ENCODE data around the gene NRM.
"Not testable (repeated sequence)": the region's sequence is repeated elsewhere in the genome, so short reads cannot be mapped to it uniquely, and the experiment has no call there.

Gene NRM

DNA sequence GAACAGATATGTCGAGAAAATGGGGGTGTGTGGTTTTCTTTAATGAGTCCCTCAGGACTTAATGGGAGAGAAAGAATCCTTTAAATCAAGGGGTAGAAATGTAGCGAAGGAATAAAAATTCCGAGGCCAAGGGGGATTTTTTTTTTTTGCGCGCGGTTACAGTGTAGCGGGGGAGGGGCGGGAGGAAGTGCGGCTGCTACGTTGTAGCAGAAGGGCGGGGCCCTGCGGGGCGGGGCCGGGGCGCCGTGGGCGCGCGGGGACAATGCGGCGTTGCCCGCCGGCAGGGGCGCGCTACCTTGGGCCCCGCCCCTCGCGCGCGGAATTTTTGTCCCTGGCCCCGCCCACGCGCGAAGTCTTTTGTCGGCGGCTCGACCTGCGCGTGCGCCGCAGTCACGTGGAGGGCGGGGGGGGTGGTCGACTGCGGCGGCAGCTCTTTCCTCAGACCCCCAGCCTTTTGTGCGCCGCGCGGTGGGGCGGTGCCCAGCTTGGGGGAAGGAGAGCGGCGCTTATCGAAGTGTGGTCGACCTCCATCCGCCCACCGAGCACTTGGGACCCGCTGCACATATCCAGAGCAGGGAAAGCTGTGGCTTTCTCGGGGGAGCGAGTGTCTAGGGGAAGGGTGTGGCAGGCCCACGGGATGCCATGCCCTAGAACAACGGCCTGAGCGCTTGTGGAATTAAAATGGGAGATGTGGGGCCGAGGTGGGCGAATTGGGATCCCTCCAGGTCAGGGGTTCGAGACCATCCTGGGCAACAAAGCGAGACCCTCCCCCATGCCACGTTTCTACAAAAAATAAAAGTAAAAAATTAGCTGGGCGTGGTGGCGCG, 30.6 kb upstream of the NRM start:
- Histone ChIP-seq H3K36me3 (peaks cover 49% of the 10 kb centered on the region), H3K4me1 (peaks cover 59% of the 10 kb centered on the region), H3K4me3 (peak overlapping the region; percentile 94), H3K9me3 (no peaks in the 10 kb centered on the region), H3K27me3 (no peaks in the 10 kb centered on the region), H4K20me1 (peaks cover 51% of the 10 kb centered on the region), H3K4me2 (peak overlapping the region; percentile 89), H3K27ac (peak overlapping the region; percentile 98), H3K9ac (peak overlapping the region; percentile 100)
- TF ChIP-seq Cebpa-rat (IDR thresholded peaks at IDR 0.05), result no peak

DNA sequence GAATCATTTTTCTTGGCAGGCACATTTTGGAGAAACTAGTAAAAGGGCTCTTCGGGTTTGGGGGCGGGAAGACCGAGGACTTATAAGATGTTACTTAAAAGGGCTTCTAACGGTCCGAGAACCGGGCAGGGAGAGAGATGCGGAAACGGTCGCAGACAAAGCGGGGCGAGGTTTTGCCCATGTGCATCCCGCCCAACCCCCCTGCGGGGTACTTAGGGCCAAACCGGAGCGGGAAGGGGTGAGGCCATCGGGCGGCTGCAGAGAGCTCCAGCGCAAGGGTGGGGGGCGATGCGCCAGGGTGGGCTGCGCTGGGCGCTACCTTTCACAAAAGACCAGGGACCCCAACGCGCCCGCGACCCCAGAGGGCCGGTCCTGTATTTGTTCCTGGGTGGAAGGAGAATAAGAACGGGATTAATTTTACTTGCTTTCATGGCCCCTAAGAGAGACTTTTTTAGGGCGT, 30.0 kb upstream of the NRM start:
- H3K9me3 ChIP-seq, result no peaks in the 10 kb centered on the region
- H3K4me2 ChIP-seq, result peak overlapping the region; percentile 21; the same call in 1 of the 2 replicates
- H4K20me1 ChIP-seq, result peaks cover 45% of the 10 kb centered on the region
- H3K36me3 ChIP-seq, result peaks cover 44% of the 10 kb centered on the region
- H3K27me3 ChIP-seq, result no peaks in the 10 kb centered on the region
- H3K27ac ChIP-seq, result peak overlapping the region; percentile 98
- H3K4me1 ChIP-seq, result peaks cover 62% of the 10 kb centered on the region
- peak overlapping the region; percentile 100 for H3K9ac ChIP-seq
- no peak for TF ChIP-seq Cebpa-rat (IDR thresholded peaks at IDR 0.05)
- peak overlapping the region; percentile 94 for H3K4me3 ChIP-seq

DNA sequence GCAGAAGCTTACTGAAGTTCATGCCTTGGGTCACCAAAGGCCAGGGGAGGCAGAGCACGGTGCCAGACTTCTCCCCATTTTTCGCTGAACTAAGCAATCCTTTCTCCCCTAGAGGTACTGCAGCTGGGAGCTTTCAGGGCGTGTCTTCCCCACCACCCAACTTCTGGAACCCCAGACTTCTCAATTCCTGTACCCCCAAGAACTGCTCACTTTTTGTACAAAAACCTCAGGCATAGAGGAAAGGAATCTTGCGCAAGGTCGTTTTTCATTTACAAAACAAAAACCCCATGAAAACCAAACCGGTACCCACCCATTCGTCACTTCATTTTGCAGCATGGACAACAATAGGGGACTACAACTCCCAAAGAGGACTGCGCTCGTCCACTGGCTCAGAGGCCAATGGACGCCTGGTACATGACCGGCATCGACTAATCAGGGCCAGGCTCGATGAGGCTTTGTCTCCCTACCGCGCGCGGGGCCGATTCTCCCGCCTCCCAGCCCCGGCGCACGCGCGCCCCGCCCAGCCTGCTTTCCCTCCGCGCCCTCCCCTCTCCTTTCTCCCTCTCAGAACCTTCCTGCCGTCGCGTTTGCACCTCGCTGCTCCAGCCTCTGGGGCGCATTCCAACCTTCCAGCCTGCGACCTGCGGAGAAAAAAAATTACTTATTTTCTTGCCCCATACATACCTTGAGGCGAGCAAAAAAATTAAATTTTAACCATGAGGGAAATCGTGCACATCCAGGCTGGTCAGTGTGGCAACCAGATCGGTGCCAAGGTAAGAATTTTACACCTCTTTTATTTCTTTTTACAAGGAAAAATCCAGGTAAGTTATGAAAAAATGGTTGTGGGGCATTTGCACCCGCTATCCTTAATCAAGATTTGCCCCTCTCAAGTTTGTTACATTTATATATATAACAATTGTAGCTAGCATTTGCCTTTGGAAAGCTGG, 29.3 kb upstream of the NRM start, which contains the start of gene TUBB:
Gene TUBB, plus strand, starts transcription at position 562 of the 947 bp plus-strand sequence. Its CDS starts 155 bp downstream, at position 717.
- peaks cover 62% of the 10 kb centered on the region for H3K4me1 ChIP-seq
- H3K4me3 ChIP-seq, result peak within 1 kb of the TSS; percentile 94
- peak; percentile 78 for TF ChIP-seq Cebpa-rat (IDR thresholded peaks at IDR 0.05)
- H3K9ac ChIP-seq, result peak within 1 kb of the TSS; percentile 100
- no peaks in the 10 kb centered on the region for H3K9me3 ChIP-seq
- peaks cover 40% of the 10 kb centered on the region for H3K36me3 ChIP-seq
- H3K27me3 ChIP-seq, result no peaks in the 10 kb centered on the region
- peak within 1 kb of the TSS; percentile 89 for H3K4me2 ChIP-seq
- H4K20me1 ChIP-seq, result peaks cover 38% of the 10 kb centered on the region
- H3K27ac ChIP-seq, result peak within 1 kb of the TSS; percentile 98

DNA sequence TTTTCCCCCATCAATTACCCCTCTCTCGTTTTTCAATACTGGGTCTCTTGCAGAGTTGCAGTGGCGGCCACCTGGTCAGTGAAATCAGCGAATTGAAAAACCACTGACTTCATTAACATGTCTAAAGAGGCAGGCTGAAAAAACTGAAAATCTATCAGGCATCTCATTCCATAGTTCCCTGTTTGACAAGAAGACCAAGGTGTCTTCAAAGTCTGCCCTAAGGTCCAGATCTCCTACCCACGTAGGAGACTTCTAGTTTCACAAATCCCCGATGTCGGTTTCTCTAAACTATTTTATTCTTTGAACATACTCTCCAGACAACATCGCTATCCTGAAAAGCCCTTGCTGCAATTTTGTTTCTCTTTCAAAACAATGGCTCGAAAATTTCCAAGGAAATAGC, 28.6 kb upstream of the NRM start:
- TF ChIP-seq Cebpa-rat (IDR thresholded peaks at IDR 0.05), result no peak
- H3K4me2 ChIP-seq, result peak overlapping the region; percentile 89
- H3K9ac ChIP-seq, result peak overlapping the region; percentile 100
- peak overlapping the region; percentile 98 for H3K27ac ChIP-seq
- H3K27me3 ChIP-seq, result no peaks in the 10 kb centered on the region
- peaks cover 31% of the 10 kb centered on the region for H4K20me1 ChIP-seq
- H3K36me3 ChIP-seq, result peaks cover 40% of the 10 kb centered on the region
- peaks cover 61% of the 10 kb centered on the region for H3K4me1 ChIP-seq
- H3K4me3 ChIP-seq, result peak overlapping the region; percentile 94
- H3K9me3 ChIP-seq, result no peaks in the 10 kb centered on the region

DNA sequence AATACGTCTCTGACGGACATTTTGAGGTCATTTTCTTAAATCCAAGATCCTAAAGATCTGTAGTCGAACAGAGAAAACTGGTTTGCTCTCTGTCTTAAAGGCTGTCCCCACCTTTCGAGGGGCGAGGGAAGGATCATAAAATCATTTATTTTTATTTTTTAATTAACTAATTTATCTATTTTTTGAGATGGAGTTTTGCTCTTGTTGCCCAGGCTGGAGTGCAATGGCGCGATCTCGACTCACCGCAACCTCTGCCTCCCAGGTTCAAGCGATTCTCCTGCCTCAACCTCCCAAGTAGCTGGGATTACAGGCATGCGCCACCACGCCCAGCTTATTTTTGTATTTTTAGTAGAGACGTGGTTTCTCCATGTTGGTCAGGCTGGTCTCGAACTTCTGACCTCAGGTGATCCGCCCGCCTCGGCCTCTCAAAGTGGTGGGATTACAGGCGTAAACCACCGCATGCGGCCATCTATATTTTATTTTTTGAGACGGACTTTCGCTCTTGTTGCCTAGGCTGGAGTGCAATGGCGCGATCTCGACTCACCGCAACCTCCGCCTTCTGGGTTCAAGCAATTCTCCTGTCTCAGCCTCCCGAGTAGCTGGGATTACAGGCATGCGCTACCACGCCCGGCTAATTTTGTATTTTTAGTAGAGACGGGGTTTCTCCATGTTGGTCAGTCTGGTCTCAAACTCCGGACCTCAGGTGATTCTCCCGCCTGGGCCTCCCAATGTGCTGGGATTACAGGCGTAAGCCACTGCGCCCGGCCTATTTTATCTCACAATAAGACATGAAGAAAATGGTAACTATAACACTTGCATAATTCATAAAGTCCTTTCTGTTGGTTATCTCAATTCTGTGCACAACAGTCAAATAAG, 27.3 kb upstream of the NRM start:
- H3K4me3 ChIP-seq, result peak overlapping the region; percentile 94
- H3K4me1 ChIP-seq, result peaks cover 61% of the 10 kb centered on the region
- not testable (repeated sequence) for H3K9me3 ChIP-seq, H3K27me3 ChIP-seq
- H3K9ac ChIP-seq, result peak overlapping the region; percentile 100
- H3K27ac ChIP-seq, result peak overlapping the region; percentile 98
- H3K36me3 ChIP-seq, result peaks cover 40% of the 10 kb centered on the region
- H4K20me1 ChIP-seq, result peaks cover 18% of the 10 kb centered on the region
- peak overlapping the region; percentile 89 for H3K4me2 ChIP-seq

DNA sequence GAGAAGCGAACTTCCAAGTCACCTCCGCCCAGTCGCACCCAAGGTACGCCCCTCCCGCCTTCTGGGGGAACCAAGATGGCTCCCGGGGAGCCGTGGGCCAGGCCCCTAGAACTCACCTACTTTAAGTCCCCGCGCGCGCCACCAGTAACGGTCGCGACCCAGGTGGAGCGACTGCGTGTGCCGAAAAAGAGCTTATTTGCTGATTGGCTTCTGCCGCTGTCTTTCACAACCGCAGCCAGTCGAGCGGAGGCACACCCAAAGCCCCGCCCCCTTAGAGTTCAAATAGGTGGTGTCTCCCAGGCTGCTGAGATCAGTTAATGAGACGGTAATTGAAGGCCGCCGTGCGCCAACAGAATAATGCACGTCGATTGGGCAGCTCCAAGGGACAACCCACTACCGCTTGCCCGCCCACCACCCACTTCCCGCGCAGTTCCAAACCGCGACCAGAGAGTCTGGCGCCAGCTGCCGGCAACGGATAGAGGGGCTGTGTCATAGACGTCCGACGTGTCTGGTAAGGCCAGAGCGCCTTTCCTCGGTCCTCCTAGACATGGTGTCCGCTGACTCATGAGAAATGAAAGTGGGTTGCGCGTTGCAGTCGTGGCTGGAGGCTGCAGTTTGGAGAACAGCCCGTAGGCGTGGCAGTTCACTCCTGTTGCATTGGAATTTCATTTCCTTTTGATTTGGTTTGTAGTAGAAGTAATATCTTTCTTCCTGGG, 26.5 kb upstream of the NRM start, which contains the start of gene MDC1:
Gene MDC1, minus strand, starts transcription at position 153 of the 716 bp plus-strand sequence. CDS start 2,106 bp downstream, outside the sequence.
- Histone ChIP-seq H3K27ac (peak within 1 kb of the TSS; percentile 99), H3K36me3 (peaks cover 40% of the 10 kb centered on the region)

DNA sequence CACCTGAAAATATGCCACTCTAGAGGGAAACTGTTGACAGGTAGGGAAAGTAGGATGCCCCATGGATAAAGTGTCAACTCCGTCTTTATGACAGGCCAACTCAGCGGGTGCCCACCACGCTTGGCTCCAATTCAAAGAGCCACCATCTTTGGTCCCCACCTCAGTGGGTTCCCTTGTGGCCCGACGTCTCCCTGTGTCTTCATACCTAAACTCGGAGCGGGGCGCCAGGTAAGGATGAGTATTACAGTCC, 26.0 kb upstream of the NRM start:
- peak overlapping the region; percentile 97 for H3K4me2 ChIP-seq
- peak overlapping the region; percentile 99 for H3K27ac ChIP-seq
- H3K4me1 ChIP-seq, result peaks cover 69% of the 10 kb centered on the region
- peak overlapping the region; percentile 96 for H3K9ac ChIP-seq
- H4K20me1 ChIP-seq, result peaks cover 5% of the 10 kb centered on the region
- H3K36me3 ChIP-seq, result peaks cover 40% of the 10 kb centered on the region
- no peaks in the 10 kb centered on the region for H3K27me3 ChIP-seq
- no peaks in the 10 kb centered on the region for H3K9me3 ChIP-seq
- H3K4me3 ChIP-seq, result peak overlapping the region; percentile 94
- no peak for TF ChIP-seq Cebpa-rat (IDR thresholded peaks at IDR 0.05)

More for the DNA sequence above, 26.5 kb upstream of the NRM start, which contains the start of gene MDC1:
- Histone ChIP-seq H3K4me2 (peak within 1 kb of the TSS; percentile 97), H3K9ac (peak within 1 kb of the TSS; percentile 100), H4K20me1 (peaks cover 10% of the 10 kb centered on the region), H3K4me1 (peaks cover 65% of the 10 kb centered on the region), H3K4me3 (peak within 1 kb of the TSS; percentile 94), H3K9me3 (no peaks in the 10 kb centered on the region), H3K27me3 (no peaks in the 10 kb centered on the region)
- no peak for TF ChIP-seq Cebpa-rat (IDR thresholded peaks at IDR 0.05)

DNA sequence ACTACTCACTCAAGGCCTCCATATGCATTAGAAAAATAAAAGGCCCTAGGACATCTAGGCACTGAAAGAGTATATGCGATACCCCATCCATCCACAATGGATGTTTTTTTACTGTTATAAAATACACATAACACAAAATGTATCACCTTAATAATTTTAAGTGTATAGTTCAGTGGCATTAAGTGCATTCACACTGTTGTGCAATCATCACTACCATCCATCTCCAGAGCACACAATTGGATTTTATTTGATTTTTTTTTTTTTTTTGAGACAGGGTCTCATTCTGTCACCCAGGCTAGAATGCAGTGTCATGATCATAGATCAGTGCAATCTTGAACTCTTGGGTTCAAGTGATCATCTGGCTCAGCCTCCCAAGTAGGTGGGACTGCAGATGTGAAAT, 23.5 kb upstream of the NRM start:
- no peak overlapping the region for H3K4me2 ChIP-seq
- peak; percentile 41; the same call in 1 of the 2 replicates for TF ChIP-seq Cebpa-rat (IDR thresholded peaks at IDR 0.05)
- H4K20me1 ChIP-seq, result no peaks in the 10 kb centered on the region
- H3K27me3 ChIP-seq, result no peaks in the 10 kb centered on the region
- no peak overlapping the region for H3K4me3 ChIP-seq
- no peaks in the 10 kb centered on the region for H3K9me3 ChIP-seq
- peaks cover 61% of the 10 kb centered on the region for H3K36me3 ChIP-seq
- H3K27ac ChIP-seq, result no peak overlapping the region
- peaks cover 73% of the 10 kb centered on the region for H3K4me1 ChIP-seq
- H3K9ac ChIP-seq, result no peak overlapping the region

Data from BLaER1 (cell line).